K562 (cell line): ENCODE results near the gene IL1B. TPM values are rescaled to one million over a fixed set of nuclear protein-coding genes. Genes with fewer than 3 reads are reported as not detected.

Source experiments
- ATAC-seq: fragments of 200-7000 bp; cut with Tn5 transposase; 3 replicates; pipeline ENCODE4 v1.9.1; 2020; ENCODE audit warnings: moderate library complexity
- BruUV-seq: library from RNA; stranded (reverse); fragments of 400-500 nt; replicated peaks from 2 replicates; lab custom pipeline; 2021; lab: Mats Ljungman, UMichigan
- CTCF ChIA-PET: fragments of 300-600 bp; formaldehyde crosslinking; extraction: SDS; loops from one replicate; lab custom pipeline; 2021; ENCODE audit warnings: low intra/inter-chr PET ratio; lab: Yijun Ruan, JAX
- POLR2A ChIA-PET: fragments of 300-600, 350-650 bp; sonication (Branson Sonifier 250); formaldehyde crosslinking; extraction: SDS; loops from one replicate; lab custom pipeline; 2021; ENCODE audit warnings: antibody characterized with exemption, inconsistent platforms; lab: Yijun Ruan, JAX
- DNase-seq, 4 experiments: peaks; one replicate each; pipeline versions ENCODE4 v3.0.0 to v3.0.0-alpha.2; 2011 to 2018; ENCODE audit warnings: low spot score in 3 of 4, mixed read lengths in 3 of 4; ENCODE audit errors: extremely low read depth in 1 of 4
- FAIRE-seq: peaks from 2 replicates; lab custom pipeline; 2011; peaks lifted over from hg19 to GRCh38; lab: Jason Lieb, UNC
- H2AFZ ChIP-seq: 2 replicates; pipeline ENCODE4 v1.6.0; 2011; ENCODE audit warnings: low read depth, low read length, control low read depth, inconsistent platforms
- H3K27ac ChIP-seq: fragments of 200-600 bp; 3 replicates; pipeline ENCODE4 v1.8.0; 2011; ENCODE audit warnings: low read depth, mild to moderate bottlenecking, control low read depth, inconsistent platforms, low read length, moderate library complexity, mixed read lengths; ENCODE audit errors: extremely low read depth
- H3K27me3 ChIP-seq, 2 experiments: fragments of 300-600 bp in 1 of 2; 2 replicates in 1 of 2; 3 replicates in 1 of 2; pipeline versions ENCODE4 v1.6.0 to v1.8.0; 2011; ENCODE audit warnings: inconsistent platforms in 2 of 2, low read length in 2 of 2, mild to moderate bottlenecking in 1 of 2, mixed read lengths in 1 of 2, moderate library complexity in 1 of 2; ENCODE audit not compliant: control insufficient read depth in 2 of 2, insufficient read depth in 2 of 2
- H3K36me3 ChIP-seq: fragments of 300-600 bp; 3 replicates; pipeline ENCODE4 v1.8.0; 2011; ENCODE audit warnings: mild to moderate bottlenecking, low read length, inconsistent platforms; ENCODE audit not compliant: control insufficient read depth, insufficient read depth
- H3K4me1 ChIP-seq, 2 experiments: fragments of 200-600 bp in 1 of 2; replicated peaks in 1 of 2; 2 replicates in 1 of 2; 3 replicates in 1 of 2; pipeline versions ENCODE4 v1.5.1 to v1.8.0; 2011; ENCODE audit warnings: inconsistent platforms in 2 of 2, low read length in 2 of 2, mild to moderate bottlenecking in 1 of 2, mixed read lengths in 1 of 2, moderate library complexity in 1 of 2; ENCODE audit not compliant: control insufficient read depth in 2 of 2, insufficient read depth in 2 of 2
- H3K4me2 ChIP-seq: 2 replicates; pipeline ENCODE4 v1.6.1; 2011; ENCODE audit warnings: low read length, control low read depth, inconsistent platforms, mixed read lengths; ENCODE audit not compliant: insufficient read depth
- H3K4me3 ChIP-seq: fragments of 200-600 bp; sonication (generic), shearing (Covaris generic); 2 replicates; pipeline ENCODE4 v1.5.1; 2016; ENCODE audit warnings: control low read depth, inconsistent platforms
- H3K79me2 ChIP-seq: fragments of 200-600 bp; 3 replicates; pipeline ENCODE4 v1.8.0; 2011; ENCODE audit warnings: low read length, inconsistent platforms; ENCODE audit not compliant: control insufficient read depth, insufficient read depth
- H3K9ac ChIP-seq, 2 experiments: 2 replicates each; pipeline versions ENCODE4 v1.6.0 to v1.6.1; 2011; ENCODE audit warnings: low read depth in 2 of 2, low read length in 2 of 2, control low read depth in 1 of 2, inconsistent platforms in 1 of 2, mild to moderate bottlenecking in 1 of 2, mixed read lengths in 1 of 2; ENCODE audit not compliant: insufficient read depth in 1 of 2
- H3K9me1 ChIP-seq: one replicate; pipeline ENCODE4 v1.6.0; 2011; ENCODE audit warnings: inconsistent platforms, mild to moderate bottlenecking, low read length, moderate library complexity; ENCODE audit not compliant: control insufficient read depth, insufficient read depth
- H3K9me3 ChIP-seq: replicated peaks from 2 replicates; pipeline ENCODE4 v1.5.1; 2011; ENCODE audit warnings: low read depth, low read length, inconsistent platforms; ENCODE audit not compliant: control insufficient read depth, insufficient read depth
- H4K20me1 ChIP-seq: replicated peaks from 2 replicates; pipeline ENCODE4 v1.6.1; 2011; ENCODE audit warnings: low read length, inconsistent platforms, mixed read lengths; ENCODE audit not compliant: control insufficient read depth, insufficient read depth
- ADNP ChIP-seq: fragments of 200-800 bp; sonication (Bioruptor generic); IDR thresholded peaks from 2 replicates; pipeline ENCODE4 v1.6.1; 2016; ENCODE audit warnings: missing genetic modification characterization, missing compliant biosample characterization
- GTF2E2 ChIP-seq: fragments of 200-800 bp; sonication (Bioruptor generic); IDR thresholded peaks from 2 replicates; pipeline ENCODE4 v1.6.1; 2016; ENCODE audit warnings: missing genetic modification characterization, missing compliant biosample characterization
- IRF2 ChIP-seq: sonication (generic); formaldehyde crosslinking; IDR thresholded peaks from 2 replicates; pipeline ENCODE4 v1.8.1; 2022; ENCODE audit warnings: mild to moderate bottlenecking, missing genetic modification reagents
- JUND ChIP-seq, 2 experiments: IDR thresholded peaks; 2 replicates in 1 of 2; 3 replicates in 1 of 2; pipeline ENCODE4 v1.6.1; 2011; ENCODE audit warnings: borderline replicate concordance in 2 of 2, low read depth in 2 of 2, low read length in 2 of 2, improper control_type of control experiment in 1 of 2, missing biosample characterization in 1 of 2, missing genetic modification characterization in 1 of 2, missing genetic modification reagents in 1 of 2
- NR0B1 ChIP-seq: fragments of 450-650 bp; IDR thresholded peaks from one replicate; pipeline ENCODE4 v1.6.1; 2018; ENCODE audit warnings: mild to moderate bottlenecking, moderate library complexity; ENCODE audit not compliant: partially characterized antibody
- PBX2 ChIP-seq, 2 experiments: IDR thresholded peaks in 1 of 2; conservative IDR thresholded peaks in 1 of 2; 2 replicates each; pipeline ENCODE4 v1.6.1; 2016; ENCODE audit warnings: low read depth in 2 of 2, mild to moderate bottlenecking in 1 of 2, missing compliant biosample characterization in 1 of 2, missing genetic modification characterization in 1 of 2, moderate library complexity in 1 of 2
- SETDB1 ChIP-seq: IDR thresholded peaks from one replicate; pipeline ENCODE4 v1.6.1; 2012; ENCODE audit warnings: low read length, control low read depth, inconsistent platforms
- SMARCE1 ChIP-seq: fragments of 450-650 bp; IDR thresholded peaks from 2 replicates; pipeline ENCODE4 v1.7.1; 2016; ENCODE audit warnings: mild to moderate bottlenecking
- STAG1 ChIP-seq: sonication (generic); formaldehyde crosslinking; IDR thresholded peaks from 2 replicates; pipeline ENCODE4 v1.5.0; 2020; ENCODE audit warnings: missing genetic modification reagents, borderline replicate concordance
- TAF1 ChIP-seq: IDR thresholded peaks from 2 replicates; pipeline ENCODE4 v1.6.1; 2011; ENCODE audit warnings: mild to moderate bottlenecking, low read length, moderate library complexity; ENCODE audit not compliant: insufficient read depth, control insufficient read depth, severe bottlenecking; ENCODE audit errors: extremely low read depth
- TEAD4 ChIP-seq, 2 experiments: sonication (generic) in 1 of 2; formaldehyde crosslinking in 1 of 2; IDR thresholded peaks; 2 replicates each; pipeline versions ENCODE4 v1.6.1 to v1.8.0; 2012 to 2022; ENCODE audit warnings: borderline replicate concordance in 1 of 2, inconsistent platforms in 1 of 2, low read length in 1 of 2, mild to moderate bottlenecking in 1 of 2, missing genetic modification reagents in 1 of 2
- ZNF384 ChIP-seq: IDR thresholded peaks from 2 replicates; pipeline ENCODE4 v1.6.1; 2012; ENCODE audit warnings: low read depth, low read length, improper control_type of control experiment
- ZNF696 ChIP-seq: fragments of 250-450 bp; sonication (Bioruptor Pico); conservative IDR thresholded peaks from 2 replicates; pipeline ENCODE4 v1.4.0; 2020; ENCODE audit warnings: mild to moderate bottlenecking, moderate library complexity
- ZNF75A ChIP-seq: fragments of 450-650 bp; formaldehyde crosslinking; IDR thresholded peaks from 2 replicates; pipeline ENCODE4 v1.4.0; 2020; ENCODE audit warnings: mild to moderate bottlenecking
- ZNF766 ChIP-seq: fragments of 200-800 bp; sonication (Bioruptor generic); conservative IDR thresholded peaks from 2 replicates; pipeline ENCODE4 v1.6.1; 2016; ENCODE audit warnings: missing genetic modification characterization, missing compliant biosample characterization
- in situ Hi-C: fragments of 300-500 bp; cut with MboI; formaldehyde crosslinking; loops from 4 replicates; pipeline ENCODE4 v1.15.0; 2018; ENCODE audit warnings: inconsistent platforms, mixed read lengths
- intact Hi-C: fragments of 100-400 bp; cut with micrococcal nuclease; formaldehyde crosslinking; loops from 2 replicates; pipeline ENCODE4 v1.14.2; 2022
- polyA plus RNA-seq, 8 experiments: library from polyadenylated mRNA; depleted of rRNA in 4 of 8; stranded (reverse) in 5 of 8; unstranded in 3 of 8; fragments of >200 nt; fragmentation: Nextera tagmentation in 2 of 8; fragmentation: Illumina TruSeq in 1 of 8; extraction: Ambion mirVana in 2 of 8; extraction: Trizol in 1 of 8; gene quantifications; 2 replicates each; pipeline versions ENCODE4 v1.2.1 to v1.2.3, GENCODE V29; 2011 to 2014; ENCODE audit warnings: inconsistent platforms in 1 of 8, missing spikeins in 1 of 8
- total RNA-seq, 7 experiments: library from RNA; depleted of rRNA in 6 of 7; stranded (reverse); fragments of >200 nt in 6 of 7; fragmentation: Illumina TruSeq in 2 of 7; extraction: Trizol in 2 of 7; gene quantifications; 2 replicates each; pipeline versions ENCODE4 v1.2.1 to v1.2.3, GENCODE V29; 2011 to 2021; ENCODE audit warnings: low replicate concordance in 1 of 7
- TF ChIP-seq, protein P1 (sequence below): fragments of 250-450 bp; sonication (Bioruptor Pico); IDR thresholded peaks from 2 replicates; pipeline ENCODE4 v1.8.0; 2022; ENCODE audit warnings: moderate library complexity, mild to moderate bottlenecking, inconsistent platforms

The IL1B gene
- total and polyA plus RNA-seq, 9 of the 15 experiments (the other 6 are each of a cell fraction or from before 2014, with no cell fraction given) = 0.29 TPM; not detected in 8

- no peak overlapping the region for H2AFZ ChIP-seq
- no peaks in the 10 kb centered on the region for H3K9me3 ChIP-seq
- no peaks in the 10 kb centered on the region for H3K9me1 ChIP-seq
- peaks cover 0 to 9% of the 10 kb centered on the region in 2 experiments; a peak in 1 of 5 replicates for H3K27me3 ChIP-seq
- ATAC-seq = no peak
- no peak for FAIRE-seq
- no peak overlapping the region for H3K27ac ChIP-seq
- no peak overlapping the region for H3K4me2 ChIP-seq
- intact Hi-C loops (no loop called here), in situ Hi-C loops (no loop called here)
- no peak overlapping the region for H3K4me3 ChIP-seq
- H3K4me1 ChIP-seq = 0 out of 5 replicates have a peak, but pooled peaks cover 0 to 3% of the 10 kb centered on the region in 2 experiments
- ChIA-PET POLR2A (no interaction called here), CTCF (no interaction called here)
- no peaks in the 10 kb centered on the region for H3K36me3 ChIP-seq
- no peaks in the 10 kb centered on the region for H4K20me1 ChIP-seq
- BruUV-seq = no TSS peak
- DNase-seq = no peak
- H3K79me2 ChIP-seq = no peaks in the 10 kb centered on the region
- H3K9ac ChIP-seq = no peak overlapping the region
- TF ChIP-seq IRF2 = no peak
- TF ChIP-seq TAF1 = no peak
- TF ChIP-seq SETDB1 = no peak
- no peak for TF ChIP-seq NR0B1
- no peak for TF ChIP-seq ZNF766 (CRISPR knock-in tag)
- no peak for TF ChIP-seq ZNF696 (CRISPR knock-in tag)
- no peak for TF ChIP-seq PBX2 (CRISPR knock-in tag; IDR thresholded peaks at IDR 0.05; ENCODE audit: low read depth)
- TF ChIP-seq PBX2 (tag; conservative IDR thresholded peaks at IDR 0.05; ENCODE audit: low read depth) = no peak
- no peak for TF ChIP-seq ZNF384
- no peak for TF ChIP-seq ADNP (tag)
- no peak for TF ChIP-seq ZNF75A (CRISPR knock-in tag)
- TF ChIP-seq, protein P1, sequence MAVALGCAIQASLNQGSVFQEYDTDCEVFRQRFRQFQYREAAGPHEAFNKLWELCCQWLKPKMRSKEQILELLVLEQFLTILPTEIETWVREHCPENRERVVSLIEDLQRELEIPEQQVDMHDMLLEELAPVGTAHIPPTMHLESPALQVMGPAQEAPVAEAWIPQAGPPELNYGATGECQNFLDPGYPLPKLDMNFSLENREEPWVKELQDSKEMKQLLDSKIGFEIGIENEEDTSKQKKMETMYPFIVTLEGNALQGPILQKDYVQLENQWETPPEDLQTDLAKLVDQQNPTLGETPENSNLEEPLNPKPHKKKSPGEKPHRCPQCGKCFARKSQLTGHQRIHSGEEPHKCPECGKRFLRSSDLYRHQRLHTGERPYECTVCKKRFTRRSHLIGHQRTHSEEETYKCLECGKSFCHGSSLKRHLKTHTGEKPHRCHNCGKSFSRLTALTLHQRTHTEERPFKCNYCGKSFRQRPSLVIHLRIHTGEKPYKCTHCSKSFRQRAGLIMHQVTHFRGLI (CRISPR knock-in tag) = no peak
- TF ChIP-seq TEAD4 (IDR thresholded peaks at IDR 0.05; ENCODE audit: low read length) = no peak
- TF ChIP-seq TEAD4 (CRISPR knock-in tag; IDR thresholded peaks at IDR 0.05; ENCODE audit: borderline replicate concordance) = no peak
- no peak for TF ChIP-seq STAG1
- TF ChIP-seq GTF2E2 (tag) = no peak
- TF ChIP-seq JUND (IDR thresholded peaks at IDR 0.05; ENCODE audit: borderline replicate concordance, low read depth, low read length) = no peak
- TF ChIP-seq JUND (tag; IDR thresholded peaks at IDR 0.05; ENCODE audit: borderline replicate concordance, low read depth, low read length) = no peak
- no peak for TF ChIP-seq SMARCE1
Measured at GRCh38 chr2:112820343-112820742, 16.2 kb downstream of the IL1B start.
